HAP-1 (cell line): ENCODE measurements around the gene CHN2.

Experiments used
- DNase-seq, 2 experiments: peaks; one replicate each; pipeline ENCODE4 v3.0.0-alpha.2; 2016 to 2020; ENCODE audit warnings: low spot score in 2 of 2
- H3K27me3 ChIP-seq: fragments of 250-450 bp; sonication (Bioruptor Pico); 2 replicates; pipeline ENCODE4 v1.5.1; 2020; ENCODE audit warnings: low read depth, mild to moderate bottlenecking, moderate library complexity
- H3K36me3 ChIP-seq: fragments of 250-450 bp; sonication (Bioruptor Pico); replicated peaks from 2 replicates; pipeline ENCODE4 v1.5.1; 2020; ENCODE audit warnings: mild to moderate bottlenecking
- H3K4me1 ChIP-seq: fragments of 250-450 bp; sonication (Bioruptor Pico); 2 replicates; pipeline ENCODE4 v1.5.1; 2020; ENCODE audit warnings: mild to moderate bottlenecking
- H3K4me3 ChIP-seq: fragments of 250-450 bp; sonication (Bioruptor Pico); 2 replicates; pipeline ENCODE4 v1.5.1; 2020; ENCODE audit warnings: mild to moderate bottlenecking, moderate library complexity
- H3K9me3 ChIP-seq: fragments of 250-450 bp; sonication (Bioruptor Pico); 2 replicates; pipeline ENCODE4 v1.5.1; 2020; ENCODE audit warnings: mild to moderate bottlenecking, moderate library complexity
- in situ Hi-C: fragments of 300-500 bp; cut with MboI; formaldehyde crosslinking; loops from 3 replicates; pipeline ENCODE4 v1.14.3; 2020; ENCODE audit warnings: low sequenced_read_pairs, inconsistent platforms, mixed read lengths

CHN2 gene

GRCh38 chr7:29413626-29414136, 219.1 kb downstream of the CHN2 start:
- in situ Hi-C loops = no loop called here
- Histone ChIP-seq H3K36me3 (no peaks in the 10 kb centered on the region), H3K9me3 (no peaks in the 10 kb centered on the region), H3K4me1 (0 out of 2 replicates have a peak, but pooled peaks cover 5% of the 10 kb centered on the region), H3K27me3 (no peaks in the 10 kb centered on the region), H3K4me3 (no peak overlapping the region)
- DNase-seq = peak in 1 of 2 experiments; percentile 42

DNA sequence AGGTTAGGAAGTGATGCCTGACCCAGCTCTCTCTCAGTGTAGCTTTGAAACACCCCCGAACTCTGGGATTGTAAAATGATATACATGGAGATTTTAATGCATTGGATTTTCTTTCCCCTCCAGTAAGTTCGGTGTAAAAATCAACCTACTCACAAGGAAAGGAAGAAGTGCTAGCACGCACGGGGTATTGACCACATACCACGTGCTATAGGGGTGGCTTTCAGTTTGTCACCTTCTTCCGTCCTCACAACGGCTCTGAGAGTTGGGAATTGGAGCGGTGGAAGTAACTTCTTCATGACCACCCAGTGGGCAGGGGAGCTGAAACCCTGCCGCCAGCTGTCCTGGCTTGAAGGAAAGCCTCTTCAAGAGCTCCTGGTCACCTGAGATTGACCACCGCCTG, 219.6 kb downstream of the CHN2 start:
- H3K9me3 ChIP-seq = no peaks in the 10 kb centered on the region
- H3K4me1 ChIP-seq = 0 out of 2 replicates have a peak, but pooled peaks cover 5% of the 10 kb centered on the region
- in situ Hi-C loops = no loop called here
- DNase-seq = no peak
- no peak overlapping the region for H3K4me3 ChIP-seq
- no peaks in the 10 kb centered on the region for H3K27me3 ChIP-seq
- no peaks in the 10 kb centered on the region for H3K36me3 ChIP-seq

DNA sequence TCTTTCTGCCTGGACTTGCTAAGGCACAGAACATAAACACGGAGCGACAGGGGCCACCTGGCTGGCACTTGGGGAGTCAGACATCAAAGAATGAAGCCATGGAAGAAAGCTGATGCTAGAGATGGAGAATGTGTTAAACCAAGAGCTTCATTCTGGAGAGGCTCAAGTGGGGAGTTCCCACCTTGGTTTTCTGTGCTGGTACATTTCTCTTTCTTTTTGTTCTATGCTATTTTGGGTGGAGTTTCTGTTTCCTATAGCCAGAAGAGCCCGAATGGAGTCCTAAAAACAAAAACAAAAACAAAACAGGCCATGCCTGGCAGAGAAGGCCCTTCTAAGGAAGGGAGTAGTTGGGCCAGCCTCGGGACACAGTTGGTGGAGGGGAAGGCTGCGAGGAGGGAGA, 220.6 kb downstream of the CHN2 start:
- Histone ChIP-seq H3K4me1 (0 out of 2 replicates have a peak, but pooled peaks cover 5% of the 10 kb centered on the region), H3K4me3 (no peak overlapping the region), H3K36me3 (no peaks in the 10 kb centered on the region), H3K27me3 (no peaks in the 10 kb centered on the region), H3K9me3 (no peaks in the 10 kb centered on the region)
- no peak for DNase-seq
- in situ Hi-C loops = no loop called here

- H3K9me3 ChIP-seq = no peaks in the 10 kb centered on the region
- no peaks in the 10 kb centered on the region for H3K36me3 ChIP-seq
- 0 out of 2 replicates have a peak, but pooled peaks cover 5% of the 10 kb centered on the region for H3K4me1 ChIP-seq
- DNase-seq = no peak
- no peaks in the 10 kb centered on the region for H3K27me3 ChIP-seq
- H3K4me3 ChIP-seq = no peak overlapping the region
- in situ Hi-C loops = no loop called here
Measured at GRCh38 chr7:29416276-29416937, 221.8 kb downstream of the CHN2 start.

GRCh38 chr7:29416938-29417305, 222.3 kb downstream of the CHN2 start:
- no peaks in the 10 kb centered on the region for H3K36me3 ChIP-seq
- H3K9me3 ChIP-seq = no peaks in the 10 kb centered on the region
- H3K4me1 ChIP-seq = 0 out of 2 replicates have a peak, but pooled peaks cover 5% of the 10 kb centered on the region
- H3K4me3 ChIP-seq = no peak overlapping the region
- no peak for DNase-seq
- no peaks in the 10 kb centered on the region for H3K27me3 ChIP-seq
- in situ Hi-C loops = no loop called here

DNA sequence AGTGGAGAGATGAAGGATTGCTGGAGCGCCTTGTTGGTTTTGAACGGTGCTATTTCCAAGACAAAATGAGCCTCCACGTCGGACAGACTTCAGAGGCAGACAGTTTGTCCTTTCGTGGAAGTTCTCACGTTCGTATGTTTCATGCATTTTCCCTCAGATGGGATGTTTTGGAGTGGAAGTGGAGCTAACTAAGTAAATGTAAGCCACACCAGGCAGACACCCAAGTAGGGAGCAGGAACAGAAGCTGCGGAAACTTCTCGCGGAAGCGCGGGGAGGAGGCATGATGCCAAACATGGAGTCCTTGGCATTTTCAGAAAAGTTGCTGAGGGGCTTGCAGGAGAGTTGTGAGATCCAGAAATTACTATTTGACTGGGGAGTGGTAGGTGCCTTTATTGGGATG, 223.5 kb downstream of the CHN2 start:
- in situ Hi-C loops = no loop called here
- Histone ChIP-seq H3K27me3 (no peaks in the 10 kb centered on the region), H3K9me3 (no peaks in the 10 kb centered on the region), H3K4me3 (no peak overlapping the region), H3K4me1 (0 out of 2 replicates have a peak, but pooled peaks cover 5% of the 10 kb centered on the region), H3K36me3 (no peaks in the 10 kb centered on the region)
- no peak for DNase-seq

- no peak overlapping the region for H3K4me3 ChIP-seq
- in situ Hi-C loops = no loop called here
- H3K36me3 ChIP-seq = no peaks in the 10 kb centered on the region
- DNase-seq = no peak
- no peaks in the 10 kb centered on the region for H3K27me3 ChIP-seq
- H3K9me3 ChIP-seq = no peaks in the 10 kb centered on the region
- 0 out of 2 replicates have a peak, but pooled peaks cover 1% of the 10 kb centered on the region for H3K4me1 ChIP-seq
Measured at GRCh38 chr7:29418651-29419050, 224.1 kb downstream of the CHN2 start.

GRCh38 chr7:29420011-29420410, 225.4 kb downstream of the CHN2 start:
- H3K27me3 ChIP-seq = no peaks in the 10 kb centered on the region
- no peaks in the 10 kb centered on the region for H3K4me1 ChIP-seq
- H3K4me3 ChIP-seq = no peak overlapping the region
- no peaks in the 10 kb centered on the region for H3K9me3 ChIP-seq
- H3K36me3 ChIP-seq = no peaks in the 10 kb centered on the region
- DNase-seq = no peak
- in situ Hi-C loops = no loop called here

GRCh38 chr7:29421010-29421956, 226.7 kb downstream of the CHN2 start:
- no peak for DNase-seq
- H3K27me3 ChIP-seq = no peaks in the 10 kb centered on the region
- H3K36me3 ChIP-seq = no peaks in the 10 kb centered on the region
- H3K4me3 ChIP-seq = no peak overlapping the region
- no peaks in the 10 kb centered on the region for H3K4me1 ChIP-seq
- in situ Hi-C loops = no loop called here
- no peaks in the 10 kb centered on the region for H3K9me3 ChIP-seq

GRCh38 chr7:29422829-29423228, 228.3 kb downstream of the CHN2 start:
- no peaks in the 10 kb centered on the region for H3K27me3 ChIP-seq
- H3K9me3 ChIP-seq = no peaks in the 10 kb centered on the region
- no peak for DNase-seq
- no peaks in the 10 kb centered on the region for H3K36me3 ChIP-seq
- H3K4me3 ChIP-seq = no peak overlapping the region
- no peaks in the 10 kb centered on the region for H3K4me1 ChIP-seq
- in situ Hi-C loops = no loop called here

DNA sequence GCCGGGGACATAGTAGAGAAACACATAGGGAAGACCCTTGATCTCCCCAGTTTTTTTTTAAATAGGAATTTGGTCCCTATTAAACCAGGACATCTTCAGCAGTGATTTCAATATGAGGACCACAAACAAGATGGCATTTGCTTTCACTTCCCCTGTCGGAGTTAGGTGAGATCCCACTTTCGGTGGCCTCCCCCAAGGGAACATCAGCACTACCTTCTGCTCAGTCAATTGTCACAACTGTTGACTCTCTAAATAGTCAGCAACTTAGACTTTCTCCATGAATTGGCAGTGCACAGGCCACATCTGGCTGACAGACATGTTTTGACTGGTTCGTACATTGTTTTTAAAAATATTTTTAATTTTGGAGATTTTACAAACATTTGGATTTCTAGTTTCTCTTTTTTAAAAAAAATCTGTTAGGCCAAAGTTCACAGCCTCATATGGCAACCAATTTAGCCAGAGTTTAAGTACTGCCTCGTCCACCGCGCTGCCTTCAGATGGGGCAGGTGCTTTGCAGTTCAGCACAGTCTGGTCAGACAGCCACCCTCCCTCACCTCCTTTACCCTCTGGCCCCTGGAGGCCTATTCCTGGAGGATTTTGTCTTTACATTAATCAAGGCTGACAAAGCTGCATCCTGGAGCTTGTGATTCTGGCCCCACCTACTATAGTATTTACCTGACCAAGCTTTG, 229.9 kb downstream of the CHN2 start:
- Histone ChIP-seq H3K36me3 (no peaks in the 10 kb centered on the region), H3K27me3 (no peaks in the 10 kb centered on the region), H3K9me3 (no peaks in the 10 kb centered on the region), H3K4me3 (no peak overlapping the region), H3K4me1 (no peaks in the 10 kb centered on the region)
- in situ Hi-C loops = no loop called here
- DNase-seq = no peak

DNA sequence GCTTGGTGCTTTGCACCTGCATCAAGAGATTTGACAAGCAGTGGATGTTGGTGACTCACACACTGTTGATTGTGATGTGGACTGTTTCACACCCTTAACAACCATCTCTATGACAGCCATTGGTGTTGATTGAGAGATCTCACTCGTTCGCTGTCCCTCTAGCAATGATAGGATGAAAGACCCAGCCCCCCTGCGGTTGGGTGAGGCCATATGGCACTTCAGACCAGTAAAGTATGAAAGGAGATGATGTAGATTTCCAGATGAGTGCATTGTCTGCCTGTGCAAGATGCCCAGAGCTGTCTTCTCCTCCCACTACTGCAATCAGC, 230.4 kb downstream of the CHN2 start:
- Histone ChIP-seq H3K27me3 (no peaks in the 10 kb centered on the region), H3K4me3 (no peak overlapping the region), H3K36me3 (no peaks in the 10 kb centered on the region), H3K4me1 (no peaks in the 10 kb centered on the region), H3K9me3 (no peaks in the 10 kb centered on the region)
- in situ Hi-C loops = no loop called here
- DNase-seq = no peak

DNA sequence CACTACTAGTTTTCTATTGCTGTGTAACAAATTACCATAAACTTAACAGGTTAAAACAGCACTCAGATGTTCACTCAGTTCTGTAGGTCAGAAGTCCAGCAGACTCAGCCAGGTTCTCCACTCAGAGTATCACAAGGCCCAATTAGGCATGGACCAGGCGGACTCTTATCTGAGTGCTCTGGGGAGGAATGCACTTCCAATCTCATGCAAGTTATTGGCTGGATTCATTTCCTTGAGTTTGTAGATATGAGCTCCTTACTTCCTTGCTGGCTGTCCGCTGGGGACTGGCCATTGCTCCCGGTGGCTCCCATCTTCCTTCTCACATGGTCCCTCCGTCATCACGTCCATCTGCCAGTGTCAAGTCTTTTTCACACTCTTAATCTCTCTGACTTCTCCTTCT, 232.0 kb downstream of the CHN2 start:
- DNase-seq = no peak
- H3K9me3 ChIP-seq = no peaks in the 10 kb centered on the region
- no peaks in the 10 kb centered on the region for H3K27me3 ChIP-seq
- H3K36me3 ChIP-seq = no peaks in the 10 kb centered on the region
- no peaks in the 10 kb centered on the region for H3K4me1 ChIP-seq
- no peak overlapping the region for H3K4me3 ChIP-seq
- in situ Hi-C loops = no loop called here

- Histone ChIP-seq H3K4me3 (no peak overlapping the region), H3K9me3 (no peaks in the 10 kb centered on the region), H3K4me1 (no peaks in the 10 kb centered on the region), H3K27me3 (no peaks in the 10 kb centered on the region), H3K36me3 (no peaks in the 10 kb centered on the region)
- DNase-seq = no peak
- in situ Hi-C loops = no loop called here
Measured at GRCh38 chr7:29429401-29429800, 234.8 kb downstream of the CHN2 start.
